Right renal pelvis (tissue), 4 donors: ENCODE results near the gene TNS3. TPM values are rescaled to one million over a fixed set of nuclear protein-coding genes. Genes with fewer than 3 reads are reported as not detected.

Experiments used
- DNase-seq, 4 donors: peaks; one replicate each; pipeline ENCODE4 v3.0.0-alpha.2; 2013; ENCODE audit warnings: low read depth in 4 of 4, low spot score in 3 of 4, missing footprints in 1 of 4
- polyA plus RNA-seq, 4 donors: library from polyadenylated mRNA; unstranded; fragments of 120-200 nt; gene quantifications; one replicate each; pipeline ENCODE4 v1.2.1, GENCODE V29; 2013; ENCODE audit not compliant: insufficient read length in 4 of 4

The TNS3 gene
- polyA plus RNA-seq, 4 donors: 89.1 to 97.5 (median 91.1) TPM

GRCh38 chr7:47440320-47440719 lies 141.6 kb downstream of the TNS3 start:
- DNase-seq: no peak

DNA sequence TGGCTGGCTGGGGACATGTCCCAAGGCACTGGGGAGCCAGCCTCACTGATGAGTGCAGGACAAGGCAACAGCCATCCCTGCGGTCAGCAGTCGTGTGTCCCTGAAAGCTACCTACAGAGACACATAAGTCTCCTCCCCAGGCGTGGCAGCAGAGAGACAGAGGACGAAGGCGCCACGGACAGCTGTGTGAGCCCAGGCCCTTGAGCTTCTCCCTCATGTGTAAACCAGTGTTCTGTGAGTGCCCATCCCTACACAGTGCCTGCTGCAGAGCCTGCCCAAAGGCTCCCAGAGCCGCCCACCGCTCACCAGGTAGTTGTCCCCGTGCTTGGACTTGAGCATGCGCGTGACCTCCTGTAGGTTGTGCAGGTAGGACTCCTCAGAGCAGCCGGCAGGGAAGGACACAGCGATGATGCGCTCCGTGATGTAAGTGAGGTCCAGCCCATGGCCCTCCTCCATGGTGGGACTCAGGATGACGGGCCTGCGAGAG lies 142.7 kb downstream of the TNS3 start:
- DNase-seq: no peak

GRCh38 chr7:47438411-47439029 lies 143.4 kb downstream of the TNS3 start:
- DNase-seq: no peak

GRCh38 chr7:47435889-47436312 lies 146.0 kb downstream of the TNS3 start:
- DNase-seq: peak; percentile 46 to 64 (median 48)

DNA sequence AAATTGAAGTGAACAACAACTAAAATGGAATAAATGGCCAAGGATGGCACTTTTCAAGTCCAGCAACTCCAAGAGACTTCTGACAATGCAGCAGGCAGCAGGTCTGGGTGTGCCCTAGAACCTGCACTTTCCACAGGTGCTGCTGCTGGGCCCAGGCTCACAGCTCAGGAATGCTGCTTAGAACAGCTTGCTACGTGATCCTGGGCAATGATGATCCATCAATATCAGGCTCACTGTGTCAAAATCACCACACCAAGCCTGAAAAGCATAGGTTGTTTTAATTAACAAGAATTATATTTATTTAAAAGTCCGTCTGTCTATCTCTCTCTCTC lies 148.4 kb downstream of the TNS3 start:
- no peak for DNase-seq

- DNase-seq: no peak
Observed at GRCh38 chr7:47432671-47433563, 149.0 kb downstream of the TNS3 start.

DNA sequence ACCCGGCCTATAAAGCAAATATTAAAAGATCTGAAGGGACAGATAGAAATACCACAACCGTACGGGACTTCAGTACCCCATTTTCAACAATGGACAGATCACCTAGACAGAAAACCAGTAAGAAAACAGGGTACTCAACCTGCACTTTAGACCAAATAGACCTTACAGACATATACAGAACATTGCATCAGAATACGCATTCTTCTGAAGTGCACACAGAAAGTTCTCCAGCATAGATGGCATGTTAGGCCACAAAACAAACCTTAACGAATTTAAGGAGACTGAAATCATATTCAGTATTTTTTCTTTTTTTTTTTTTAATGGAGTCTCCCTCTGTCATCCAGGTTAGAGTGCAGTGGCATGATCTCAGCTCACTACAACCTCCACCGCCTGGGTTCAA lies 151.5 kb downstream of the TNS3 start:
- DNase-seq: no peak

GRCh38 chr7:47428768-47429472 lies 153.0 kb downstream of the TNS3 start:
- DNase-seq: no peak

DNA sequence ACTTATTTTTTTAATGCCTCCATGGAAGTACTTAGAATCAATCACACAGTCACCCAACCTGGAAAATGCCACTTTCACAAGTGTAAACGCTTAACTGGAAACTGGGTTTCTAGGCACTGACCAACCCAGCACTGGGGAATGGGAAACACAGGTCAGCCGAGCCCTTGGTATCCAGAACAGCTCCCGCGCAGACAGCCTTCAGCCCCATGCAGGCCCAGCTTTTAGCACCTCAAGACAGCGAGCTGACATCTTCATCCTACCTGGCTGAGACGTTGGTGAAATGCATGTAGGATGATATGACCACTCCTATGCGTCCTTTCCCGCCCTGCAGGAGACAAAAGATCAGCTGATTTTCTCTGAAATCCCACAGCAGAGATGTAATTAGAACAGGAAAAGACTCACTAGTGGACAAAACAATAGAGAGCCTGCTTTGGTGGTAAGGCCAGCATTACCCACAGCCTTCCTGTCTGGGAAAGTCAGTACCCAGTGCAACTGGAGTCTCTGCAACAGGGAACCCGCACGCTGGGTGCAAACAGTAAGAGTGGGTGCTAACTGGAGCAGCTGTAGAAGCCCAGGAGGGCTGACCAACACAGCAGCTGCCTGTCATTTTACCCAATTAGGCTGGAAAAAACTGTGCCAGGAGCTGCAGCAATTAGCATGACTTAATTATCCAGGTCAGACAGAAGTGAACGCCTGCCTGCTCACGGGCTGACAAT lies 153.7 kb downstream of the TNS3 start:
- DNase-seq: no peak

DNA sequence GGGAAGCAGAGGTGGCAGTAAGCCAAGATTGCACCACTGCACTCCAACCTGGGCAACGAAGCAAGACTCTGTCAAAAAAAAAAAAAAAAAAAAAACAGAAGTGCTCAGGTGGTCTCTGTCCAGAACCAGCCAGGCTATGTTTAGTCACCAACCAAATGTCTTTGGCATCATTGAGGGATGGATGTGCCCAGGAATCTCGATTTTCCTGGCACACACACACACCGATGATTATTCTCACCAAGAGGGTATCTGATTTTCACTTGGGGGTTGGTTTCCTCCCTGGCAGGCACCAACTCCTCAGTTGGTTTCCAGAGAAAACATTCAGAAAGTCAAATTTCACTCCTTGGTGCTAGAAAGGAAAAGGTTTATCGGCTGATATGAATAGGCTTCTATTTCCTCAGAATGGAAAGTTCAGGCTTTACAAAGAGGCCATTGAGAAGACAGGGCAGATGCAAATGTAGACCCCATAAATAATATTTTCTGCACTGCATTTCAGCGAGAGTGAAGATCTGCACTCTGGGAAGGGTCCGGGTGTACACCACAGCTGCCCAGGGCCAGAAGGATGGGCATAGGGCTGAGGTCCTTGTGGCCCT lies 154.8 kb downstream of the TNS3 start:
- no peak for DNase-seq

DNA sequence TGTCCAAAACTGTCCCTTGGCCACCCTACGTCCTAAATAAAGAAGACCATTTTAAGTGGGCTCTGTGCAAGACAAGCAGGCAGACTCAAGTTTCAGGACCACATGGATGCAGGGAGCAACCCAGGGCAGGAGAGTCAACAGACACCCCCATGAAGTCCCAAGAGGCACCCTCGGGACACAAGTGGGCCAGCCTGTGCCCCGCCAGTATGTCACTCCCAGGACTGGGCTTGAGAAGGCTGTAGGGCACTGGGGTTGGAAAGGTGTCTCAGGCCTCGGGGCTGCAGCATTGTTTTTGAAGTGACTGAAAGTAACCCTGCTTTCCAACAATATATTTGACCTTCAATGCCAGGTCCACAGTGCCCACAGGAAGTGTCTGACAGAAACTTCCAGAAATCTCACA lies 157.4 kb downstream of the TNS3 start:
- no peak for DNase-seq

- DNase-seq: no peak
Observed at GRCh38 chr7:47423196-47423595, 158.7 kb downstream of the TNS3 start.

GRCh38 chr7:47422611-47423010 lies 159.3 kb downstream of the TNS3 start:
- DNase-seq: no peak

GRCh38 chr7:47421456-47421855 lies 160.5 kb downstream of the TNS3 start:
- DNase-seq: no peak

- DNase-seq: no peak
Observed at GRCh38 chr7:47420122-47420780, 161.7 kb downstream of the TNS3 start.

GRCh38 chr7:47419471-47419870 lies 162.4 kb downstream of the TNS3 start:
- DNase-seq: no peak

DNA sequence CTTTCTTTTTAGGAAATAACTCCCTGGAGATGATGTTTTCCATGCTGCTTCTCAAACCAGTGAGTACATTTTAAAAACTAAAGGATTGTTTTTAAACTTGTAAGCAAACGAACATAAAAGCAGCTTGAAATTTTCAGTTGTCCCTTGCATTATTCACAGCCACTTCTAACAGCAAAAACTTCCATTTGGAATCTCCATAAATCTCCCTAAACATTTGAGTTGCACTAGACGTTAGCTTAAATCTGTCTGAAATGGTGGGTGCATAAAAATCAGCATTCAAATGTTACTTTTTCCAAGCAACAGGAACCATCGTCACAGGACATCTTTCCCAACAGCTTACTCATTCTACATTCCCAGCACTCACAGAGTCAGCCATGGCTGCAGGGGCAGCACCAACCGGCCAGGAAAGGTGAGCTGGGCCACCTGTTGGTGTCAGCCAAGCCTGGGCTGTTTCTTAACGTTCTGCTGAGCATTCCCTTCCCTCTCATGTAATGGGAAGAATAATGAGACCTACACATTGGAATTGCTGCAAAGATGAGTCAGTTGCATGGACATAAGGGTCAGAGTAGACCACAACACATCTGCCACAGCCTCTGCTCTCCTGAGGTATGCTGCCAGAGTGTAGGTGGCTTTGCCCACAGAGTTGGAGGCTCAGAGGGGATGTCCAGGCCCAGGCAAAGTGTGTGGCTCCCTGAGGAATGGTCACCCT lies 163.2 kb downstream of the TNS3 start:
- DNase-seq: no peak

DNA sequence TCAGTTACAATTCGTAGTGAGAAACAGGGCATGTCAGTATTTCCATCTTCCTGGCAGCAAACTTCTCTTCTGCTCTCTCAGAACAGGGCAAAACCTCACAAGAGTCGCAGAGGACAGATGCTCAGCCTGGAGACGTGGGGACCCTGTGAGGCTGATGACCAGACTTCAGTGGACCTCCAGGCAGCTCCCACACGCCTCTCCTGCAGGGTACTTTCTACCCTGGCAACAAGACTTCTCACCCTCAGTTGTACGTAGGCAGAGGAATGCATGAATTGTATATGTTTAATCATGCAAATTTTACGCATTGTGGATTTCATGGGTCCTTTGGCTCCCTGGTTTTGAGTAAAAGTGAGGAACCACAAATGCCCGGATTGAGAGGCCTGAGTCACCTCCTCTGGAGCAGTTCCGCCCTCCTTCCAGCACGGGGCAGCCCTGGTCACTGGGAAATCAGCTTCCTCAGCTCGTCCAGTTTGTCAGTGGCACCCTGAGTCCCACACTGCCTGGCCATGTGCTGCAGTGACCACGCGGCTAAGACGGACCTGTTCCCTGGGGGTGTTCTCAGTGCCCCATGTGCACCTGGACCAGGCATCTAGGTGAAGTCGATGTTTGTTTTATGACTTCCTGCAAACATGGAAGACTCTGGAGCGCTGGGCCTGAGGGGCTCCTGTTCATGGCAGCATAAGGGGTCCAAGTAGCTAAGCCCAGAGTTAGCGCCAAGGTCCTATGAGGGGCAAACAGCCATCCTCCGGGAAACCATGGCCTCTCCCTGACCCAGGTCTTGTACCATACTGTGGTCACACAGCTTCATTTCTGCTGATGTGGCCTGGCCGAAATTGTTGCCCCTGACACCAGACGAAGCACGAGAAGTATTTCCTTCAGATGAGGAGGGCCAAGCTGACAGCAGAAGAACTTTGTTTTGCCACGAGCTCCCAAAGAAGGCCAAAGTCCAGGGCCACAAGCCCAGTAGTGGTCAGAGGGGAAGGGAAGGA lies 165.1 kb downstream of the TNS3 start:
- DNase-seq: no peak
